HCT116 (cell line): Measurements from ENCODE around the gene NUCB1. TPM values are rescaled to one million over a fixed set of nuclear protein-coding genes. Genes with fewer than 3 reads are reported as not detected.

Source experiments
- ATAC-seq: fragments of 200-7000 bp; cut with Tn5 transposase; 2 replicates; pipeline ENCODE4 v1.9.1; 2020; ENCODE audit warnings: mild to moderate bottlenecking, moderate library complexity
- BruUV-seq: library from RNA; stranded (reverse); fragments of 400-500 nt; replicated peaks from 2 replicates; lab custom pipeline; 2021; lab: Mats Ljungman, UMichigan
- CTCF ChIA-PET: fragments of 300-600 bp; sonication (Branson Sonifier 250); formaldehyde crosslinking; loops from one replicate; lab custom pipeline; 2021; ENCODE audit warnings: antibody characterized with exemption; lab: Charles Lee
- POLR2A ChIA-PET: fragments of 300-600, 350-600 bp; sonication (Branson Sonifier 250); formaldehyde crosslinking; loops from one replicate; lab custom pipeline; 2021; ENCODE audit warnings: antibody characterized with exemption; lab: Charles Lee
- RAD21 ChIA-PET, 2 experiments: fragments of 300-600 bp; sonication (Branson Sonifier 250); formaldehyde crosslinking; loops; one replicate each; lab custom pipeline; 2023; ENCODE audit warnings: low total read pairs in 2 of 2; ENCODE audit not compliant: uncharacterized antibody in 2 of 2, unreplicated experiment in 2 of 2, low non-redundant PET in 1 of 2; lab: Charles Lee
- DNase-seq: peaks from one replicate; pipeline ENCODE4 v3.0.0-alpha.2; 2010; ENCODE audit warnings: low read depth, low spot score
- H2AFZ ChIP-seq: fragments of 200-600 bp; shearing (Covaris generic), sonication (generic); 2 replicates; pipeline ENCODE4 v1.6.1; 2017; ENCODE audit warnings: low read depth, mixed run types, mixed read lengths, antibody characterized with exemption, low read length; ENCODE audit not compliant: poor library complexity, severe bottlenecking
- H3K27ac ChIP-seq: 2 replicates; pipeline ENCODE4 v1.5.1; 2012; ENCODE audit warnings: low read depth, low read length
- H3K27me3 ChIP-seq: fragments of 200-600 bp; sonication (generic); 2 replicates; pipeline ENCODE4 v1.6.1; 2016; ENCODE audit warnings: mixed run types, low read length, mixed read lengths; ENCODE audit not compliant: insufficient read depth
- H3K36me3 ChIP-seq, 2 experiments: fragments of 200-500 bp in 1 of 2; fragments of 200-600 bp in 1 of 2; sonication (Bioruptor generic) in 1 of 2; sonication (generic) in 1 of 2; 2 replicates each; pipeline versions ENCODE4 v1.5.1 to v1.6.1; 2014 to 2016; ENCODE audit warnings: low read length in 2 of 2, inconsistent platforms in 1 of 2, mixed read lengths in 1 of 2, mixed run types in 1 of 2; ENCODE audit not compliant: insufficient read depth in 2 of 2, control insufficient read depth in 1 of 2
- H3K4me1 ChIP-seq, 2 experiments: fragments of 200-600 bp in 1 of 2; sonication (generic) in 1 of 2; 2 replicates each; pipeline versions ENCODE4 v1.5.1 to v1.6.1; 2012 to 2017; ENCODE audit warnings: low read length in 2 of 2, inconsistent platforms in 1 of 2, mild to moderate bottlenecking in 1 of 2, mixed read lengths in 1 of 2, mixed run types in 1 of 2, moderate library complexity in 1 of 2; ENCODE audit not compliant: insufficient read depth in 2 of 2, control insufficient read depth in 1 of 2
- H3K4me2 ChIP-seq: fragments of 200-600 bp; sonication (generic); 2 replicates; pipeline ENCODE4 v1.6.1; 2017; ENCODE audit warnings: mixed run types, low read length, mixed read lengths
- H3K4me3 ChIP-seq, 2 experiments: fragments of 200-600 bp in 1 of 2; sonication (generic) in 1 of 2; replicated peaks in 1 of 2; 2 replicates each; pipeline ENCODE4 v1.5.1; 2011 to 2016; ENCODE audit warnings: low read length in 2 of 2, control low read depth in 1 of 2, low read depth in 1 of 2, mild to moderate bottlenecking in 1 of 2, mixed read lengths in 1 of 2, mixed run types in 1 of 2
- H3K79me2 ChIP-seq: fragments of 200-600 bp; sonication (generic); 2 replicates; pipeline ENCODE4 v1.6.1; 2017; ENCODE audit warnings: mild to moderate bottlenecking, mixed run types, low read length, moderate library complexity, mixed read lengths; ENCODE audit not compliant: insufficient read depth
- H3K9ac ChIP-seq: fragments of 200-600 bp; sonication (generic); 2 replicates; pipeline ENCODE4 v1.6.1; 2016; ENCODE audit warnings: low read length, mixed read lengths
- H3K9me2 ChIP-seq: fragments of 200-600 bp; sonication (generic), shearing (Covaris generic); 2 replicates; pipeline ENCODE4 v1.6.1; 2017; ENCODE audit warnings: mixed run types, mild to moderate bottlenecking, moderate library complexity; ENCODE audit not compliant: insufficient read depth
- H3K9me3 ChIP-seq, 2 experiments: fragments of 200-500 bp in 1 of 2; fragments of 200-600 bp in 1 of 2; sonication (Bioruptor generic) in 1 of 2; sonication (generic) in 1 of 2; 2 replicates each; pipeline ENCODE4 v1.6.1; 2014 to 2017; ENCODE audit warnings: low read length in 2 of 2, mixed read lengths in 2 of 2, inconsistent platforms in 1 of 2, low read depth in 1 of 2, mild to moderate bottlenecking in 1 of 2, mixed run types in 1 of 2, moderate library complexity in 1 of 2; ENCODE audit not compliant: control insufficient read depth in 1 of 2, insufficient read depth in 1 of 2
- H4K20me1 ChIP-seq: fragments of 200-600 bp; sonication (generic), shearing (Covaris generic); 2 replicates; pipeline ENCODE4 v1.6.1; 2017; ENCODE audit warnings: mixed run types, mild to moderate bottlenecking, moderate library complexity; ENCODE audit not compliant: insufficient read depth
- ATF3 ChIP-seq: IDR thresholded peaks from 2 replicates; pipeline ENCODE4 v1.6.1; 2012
- CTCF ChIP-seq, 3 experiments: fragments of 200-600 bp in 1 of 3; sonication (generic) in 1 of 3; IDR thresholded peaks in 2 of 3; conservative IDR thresholded peaks in 1 of 3; 2 replicates each; pipeline ENCODE4 v1.5.1; 2012 to 2017; ENCODE audit warnings: low read depth in 2 of 3, low read length in 2 of 3, antibody characterized with exemption in 1 of 3, borderline replicate concordance in 1 of 3, control low read depth in 1 of 3, mild to moderate bottlenecking in 1 of 3, mixed read lengths in 1 of 3, mixed run types in 1 of 3, moderate library complexity in 1 of 3; ENCODE audit not compliant: insufficient read depth in 1 of 3
- EGR1 ChIP-seq: IDR thresholded peaks from 2 replicates; pipeline ENCODE4 v1.6.1; 2012; ENCODE audit warnings: low read depth
- EZH2 ChIP-seq: fragments of 200-600 bp; sonication (generic); IDR thresholded peaks from 2 replicates; pipeline ENCODE4 v1.6.1; 2017; ENCODE audit warnings: antibody characterized with exemption, mixed run types
- FOSL1 ChIP-seq: IDR thresholded peaks from 2 replicates; pipeline ENCODE4 v1.6.1; 2012; ENCODE audit warnings: low read depth
- MAX ChIP-seq: IDR thresholded peaks from 2 replicates; pipeline ENCODE4 v1.6.1; 2012
- POLR2AphosphoS5 ChIP-seq: IDR thresholded peaks from 2 replicates; pipeline ENCODE4 v1.6.1; 2011; ENCODE audit warnings: mild to moderate bottlenecking, low read depth, low read length, moderate library complexity
- SIN3A ChIP-seq: IDR thresholded peaks from 2 replicates; pipeline ENCODE4 v1.6.1; 2012; ENCODE audit warnings: low read depth
- SRF ChIP-seq: IDR thresholded peaks from 2 replicates; pipeline ENCODE4 v1.6.1; 2012; ENCODE audit warnings: low read depth
- YY1 ChIP-seq: IDR thresholded peaks from 2 replicates; pipeline ENCODE4 v1.6.1; 2011; ENCODE audit warnings: low read length, low read depth, moderate library complexity, mild to moderate bottlenecking; ENCODE audit not compliant: insufficient replicate concordance; ENCODE audit errors: extremely low read depth
- intact Hi-C: fragments of 100-400 bp; cut with micrococcal nuclease; formaldehyde crosslinking; loops from 2 replicates; pipeline ENCODE4 v1.10.0; 2022
- total RNA-seq: library from RNA; stranded (reverse); gene quantifications from one replicate; pipeline ENCODE4 v1.2.1, GENCODE V29; 2021; ENCODE audit not compliant: unreplicated experiment
- TF ChIP-seq, protein P1 (sequence below): IDR thresholded peaks from 2 replicates; pipeline ENCODE4 v1.6.1; 2011; ENCODE audit warnings: mild to moderate bottlenecking, low read length, moderate library complexity; ENCODE audit not compliant: insufficient replicate concordance; ENCODE audit errors: extremely low read depth

Gene NUCB1
- total RNA-seq, 1 experiment from 2014 or later, result 88.8 TPM

DNA sequence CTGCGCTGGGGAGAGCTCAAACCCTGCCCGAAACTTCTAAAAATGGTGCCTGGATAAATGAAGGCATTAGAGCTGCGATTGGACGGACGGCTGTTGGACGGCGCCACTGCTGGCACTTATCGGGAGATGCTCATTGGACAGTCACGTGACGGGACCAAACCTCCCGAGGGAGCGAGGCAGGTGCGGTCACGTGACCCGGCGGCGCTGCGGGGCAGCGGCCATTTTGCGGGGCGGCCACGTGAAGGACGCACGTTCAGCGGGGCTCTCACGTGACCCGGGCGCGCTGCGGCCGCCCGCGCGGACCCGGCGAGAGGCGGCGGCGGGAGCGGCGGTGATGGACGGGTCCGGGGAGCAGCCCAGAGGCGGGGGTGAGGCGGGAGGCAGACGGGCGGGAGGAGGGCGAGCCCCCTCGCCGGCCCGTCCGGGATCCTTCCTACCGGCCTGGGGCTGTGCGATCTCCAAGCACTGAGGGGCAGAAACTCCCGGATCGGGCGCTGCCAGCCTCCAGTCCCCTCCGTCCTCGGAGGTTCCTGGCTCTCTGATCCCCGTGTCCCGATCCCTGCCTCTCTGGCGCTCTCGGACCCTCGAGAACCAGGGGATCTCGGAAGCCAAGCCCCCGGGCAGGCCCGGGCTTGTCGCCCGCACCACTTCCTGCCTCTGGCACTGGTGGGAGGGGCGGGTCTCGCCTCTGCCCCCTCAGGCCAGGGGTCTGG is 54.6 kb downstream of the NUCB1 start, which contains the start of gene BAX (continued):
- TF ChIP-seq, protein P1, sequence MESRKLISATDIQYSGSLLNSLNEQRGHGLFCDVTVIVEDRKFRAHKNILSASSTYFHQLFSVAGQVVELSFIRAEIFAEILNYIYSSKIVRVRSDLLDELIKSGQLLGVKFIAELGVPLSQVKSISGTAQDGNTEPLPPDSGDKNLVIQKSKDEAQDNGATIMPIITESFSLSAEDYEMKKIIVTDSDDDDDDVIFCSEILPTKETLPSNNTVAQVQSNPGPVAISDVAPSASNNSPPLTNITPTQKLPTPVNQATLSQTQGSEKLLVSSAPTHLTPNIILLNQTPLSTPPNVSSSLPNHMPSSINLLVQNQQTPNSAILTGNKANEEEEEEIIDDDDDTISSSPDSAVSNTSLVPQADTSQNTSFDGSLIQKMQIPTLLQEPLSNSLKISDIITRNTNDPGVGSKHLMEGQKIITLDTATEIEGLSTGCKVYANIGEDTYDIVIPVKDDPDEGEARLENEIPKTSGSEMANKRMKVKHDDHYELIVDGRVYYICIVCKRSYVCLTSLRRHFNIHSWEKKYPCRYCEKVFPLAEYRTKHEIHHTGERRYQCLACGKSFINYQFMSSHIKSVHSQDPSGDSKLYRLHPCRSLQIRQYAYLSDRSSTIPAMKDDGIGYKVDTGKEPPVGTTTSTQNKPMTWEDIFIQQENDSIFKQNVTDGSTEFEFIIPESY, result peak; percentile 85
- peak; percentile 71; the same call in 1 of the 2 replicates for TF ChIP-seq POLR2AphosphoS5
- TF ChIP-seq, all 23 proteins: peak for 8

GRCh38 chr19:48955308-48955958 is 55.3 kb downstream of the NUCB1 start:
- no peaks in the 10 kb centered on the region for H3K9me3 ChIP-seq
- no peaks in the 10 kb centered on the region for H3K27me3 ChIP-seq
- RAD21 ChIA-PET, result no interaction called here
- intact Hi-C loops, result no loop called here
- no TSS peak for BruUV-seq
- peaks cover 0 to 4% of the 10 kb centered on the region in 2 experiments; a peak in 1 of 4 replicates for H3K36me3 ChIP-seq
- peaks cover 5 to 20% of the 10 kb centered on the region in 2 experiments; a peak in 3 of 4 replicates for H3K4me1 ChIP-seq
- CTCF ChIA-PET, result no interaction called here
- H3K9me2 ChIP-seq, result no peaks in the 10 kb centered on the region
- no peak overlapping the region for H2AFZ ChIP-seq
- peaks cover 16% of the 10 kb centered on the region for H3K79me2 ChIP-seq
- H3K9ac ChIP-seq, result peak overlapping the region; percentile 94
- peak overlapping the region; percentile 92 for H3K27ac ChIP-seq
- DNase-seq (no peak), ATAC-seq (no peak)
- no peaks in the 10 kb centered on the region for H4K20me1 ChIP-seq
- H3K4me2 ChIP-seq, result peak overlapping the region; percentile 76
- POLR2A ChIA-PET, result no interaction called here
- peak overlapping the region; percentile 81 to 98 for H3K4me3 ChIP-seq
- TF ChIP-seq POLR2AphosphoS5 (no peak), YY1 (no peak), SIN3A (no peak), SRF (no peak), FOSL1 (no peak), EGR1 (no peak), CTCF (IDR thresholded peaks at IDR 0.05 in 2 of 3, conservative IDR thresholded peaks at IDR 0.05 in 1 of 3; ENCODE audit: borderline replicate concordance in 1 of 3, insufficient read depth in 1 of 3, low read depth in 2 of 3, low read length in 2 of 3) (no peak), ATF3 (no peak), MAX (no peak), EZH2 (no peak)
- TF ChIP-seq, protein P1, result no peak
